ENCODE measurements around the gene ANK2. TPM values are rescaled to one million over a fixed set of nuclear protein-coding genes. Genes with fewer than 3 reads are reported as not detected.

Gene ANK2
- total and polyA plus RNA-seq, 4 donors: 0.32 to 2.2 (median 1.0) TPM

- Histone ChIP-seq H3K9ac (ENCODE audit: low read depth in 1 of 2, low read length in 2 of 2) (no peak overlapping the region), H3K27me3 (ENCODE audit: control insufficient read depth in 4 of 4, insufficient read depth in 4 of 4, low read length in 3 of 4) (no peaks in the 10 kb centered on the region), H3K4me1 (ENCODE audit: control insufficient read depth in 4 of 4, insufficient read depth in 4 of 4, low read length in 3 of 4) (no peaks in the 10 kb centered on the region), H3K36me3 (ENCODE audit: control insufficient read depth in 4 of 4, insufficient read depth in 3 of 4, low read depth in 1 of 4, low read length in 3 of 4) (no peaks in the 10 kb centered on the region), H3K27ac (ENCODE audit: low read depth in 1 of 2, low read length in 2 of 2) (no peak overlapping the region), H3K9me3 (ENCODE audit: control insufficient read depth in 4 of 4, low read length in 3 of 4) (no peaks in the 10 kb centered on the region), H3K4me3 (ENCODE audit: low read depth in 1 of 3, low read length in 3 of 3) (no peak overlapping the region)
- 91% methylated on average over 2 of the region's 2 CpGs for WGBS
- DNase-seq (ENCODE audit: low spot score): no peak
- TF ChIP-seq EGR1 (IDR thresholded peaks at IDR 0.05; ENCODE audit: low read depth in 2 of 2) (no peak), CTCF (IDR thresholded peaks at IDR 0.05; ENCODE audit: low read depth, low read length, missing input control) (no peak), HNF4A (conservative IDR thresholded peaks at IDR 0.05) (no peak)
Measured at GRCh38 chr4:113288257-113288656, 238.8 kb downstream of the ANK2 start.

GRCh38 chr4:113288696-113289095 is 239.2 kb downstream of the ANK2 start:
- Histone ChIP-seq H3K36me3 (ENCODE audit: control insufficient read depth in 4 of 4, insufficient read depth in 3 of 4, low read depth in 1 of 4, low read length in 3 of 4) (no peaks in the 10 kb centered on the region), H3K9ac (ENCODE audit: low read depth in 1 of 2, low read length in 2 of 2) (no peak overlapping the region), H3K27ac (ENCODE audit: low read depth in 1 of 2, low read length in 2 of 2) (no peak overlapping the region), H3K4me1 (ENCODE audit: control insufficient read depth in 4 of 4, insufficient read depth in 4 of 4, low read length in 3 of 4) (no peaks in the 10 kb centered on the region), H3K27me3 (ENCODE audit: control insufficient read depth in 4 of 4, insufficient read depth in 4 of 4, low read length in 3 of 4) (no peaks in the 10 kb centered on the region), H3K9me3 (ENCODE audit: control insufficient read depth in 4 of 4, low read length in 3 of 4) (no peaks in the 10 kb centered on the region), H3K4me3 (ENCODE audit: low read depth in 1 of 3, low read length in 3 of 3) (no peak overlapping the region)
- DNase-seq (ENCODE audit: low spot score): no peak
- TF ChIP-seq ATF3 (IDR thresholded peaks at IDR 0.05): no peak
- TF ChIP-seq HNF4G (IDR thresholded peaks at IDR 0.05): no peak
- no peak for TF ChIP-seq HNF4A (conservative IDR thresholded peaks at IDR 0.05)
- no peak for TF ChIP-seq FOXA1 (IDR thresholded peaks at IDR 0.05)
- TF ChIP-seq CTCF (IDR thresholded peaks at IDR 0.05; ENCODE audit: low read depth, low read length, missing input control): no peak
- TF ChIP-seq SP1 (IDR thresholded peaks at IDR 0.05): no peak
- TF ChIP-seq TAF1 (conservative IDR thresholded peaks at IDR 0.05): no peak
- 95% methylated on average over 4 of the region's 4 CpGs for WGBS

- Histone ChIP-seq H3K4me3 (ENCODE audit: low read depth in 1 of 3, low read length in 3 of 3) (no peak overlapping the region), H3K9ac (ENCODE audit: low read depth in 1 of 2, low read length in 2 of 2) (no peak overlapping the region), H3K4me1 (ENCODE audit: control insufficient read depth in 4 of 4, insufficient read depth in 4 of 4, low read length in 3 of 4) (no peaks in the 10 kb centered on the region), H3K27me3 (ENCODE audit: control insufficient read depth in 4 of 4, insufficient read depth in 4 of 4, low read length in 3 of 4) (no peaks in the 10 kb centered on the region), H3K27ac (ENCODE audit: low read depth in 1 of 2, low read length in 2 of 2) (no peak overlapping the region), H3K36me3 (ENCODE audit: control insufficient read depth in 4 of 4, insufficient read depth in 3 of 4, low read depth in 1 of 4, low read length in 3 of 4) (no peaks in the 10 kb centered on the region), H3K9me3 (ENCODE audit: control insufficient read depth in 4 of 4, low read length in 3 of 4) (no peaks in the 10 kb centered on the region)
- DNase-seq (ENCODE audit: low spot score): no peak
- TF ChIP-seq GABPA (IDR thresholded peaks at IDR 0.05 in 1 of 2, conservative IDR thresholded peaks at IDR 0.05 in 1 of 2): no peak
- no peak for TF ChIP-seq EGR1 (IDR thresholded peaks at IDR 0.05; ENCODE audit: low read depth in 2 of 2)
- TF ChIP-seq FOXA1 (IDR thresholded peaks at IDR 0.05): no peak
Measured at GRCh38 chr4:113289766-113290165, 240.3 kb downstream of the ANK2 start.

Measured in liver (tissue), 9 donors.